MM.1S (cell line): ENCODE data around the gene DVL2.

ENCODE experiments used
- DNase-seq: peaks from one replicate; pipeline ENCODE4 v3.0.0-alpha.2; 2015
- H2AFZ ChIP-seq: fragments of 300-600 bp; sonication (generic); 2 replicates; pipeline ENCODE4 v1.6.0; 2016; ENCODE audit warnings: antibody characterized with exemption, low read length
- H3F3A ChIP-seq: fragments of 300-600 bp; sonication (generic); 2 replicates; pipeline ENCODE4 v1.6.1; 2016; ENCODE audit warnings: mild to moderate bottlenecking, antibody characterized with exemption, low read length, moderate library complexity, mixed read lengths; ENCODE audit not compliant: insufficient read depth
- H3K27ac ChIP-seq: fragments of 300-600 bp; sonication (generic); 2 replicates; pipeline ENCODE4 v1.5.1; 2016; ENCODE audit warnings: mild to moderate bottlenecking, low read length
- H3K27me3 ChIP-seq: fragments of 300-600 bp; sonication (generic); replicated peaks from 2 replicates; pipeline ENCODE4 v1.6.0; 2016; ENCODE audit warnings: low read length; ENCODE audit not compliant: insufficient read depth
- H3K36me3 ChIP-seq: fragments of 300-600 bp; sonication (generic); replicated peaks from 2 replicates; pipeline ENCODE4 v1.6.1; 2016; ENCODE audit warnings: mild to moderate bottlenecking, low read length, mixed read lengths; ENCODE audit not compliant: insufficient read depth
- H3K4me1 ChIP-seq: fragments of 300-600 bp; sonication (generic); 2 replicates; pipeline ENCODE4 v1.6.1; 2016; ENCODE audit warnings: low read length, mixed read lengths
- H3K4me2 ChIP-seq: fragments of 300-600 bp; sonication (generic); 2 replicates; pipeline ENCODE4 v1.6.0; 2016; ENCODE audit warnings: low read depth, low read length
- H3K4me3 ChIP-seq: fragments of 300-600 bp; sonication (generic); 2 replicates; pipeline ENCODE4 v1.5.1; 2016; ENCODE audit warnings: low read length, mixed read lengths
- H3K79me2 ChIP-seq: fragments of 300-600 bp; sonication (generic); 2 replicates; pipeline ENCODE4 v1.6.1; 2016; ENCODE audit warnings: mixed run types, low read length, mixed read lengths
- H3K9ac ChIP-seq: fragments of 300-600 bp; sonication (generic); 2 replicates; pipeline ENCODE4 v1.6.1; 2016; ENCODE audit warnings: low read length, mixed read lengths
- H3K9me2 ChIP-seq: fragments of 300-600 bp; sonication (generic); replicated peaks from 2 replicates; pipeline ENCODE4 v1.6.1; 2016; ENCODE audit warnings: mild to moderate bottlenecking, low read length, mixed read lengths; ENCODE audit not compliant: insufficient read depth
- H3K9me3 ChIP-seq: fragments of 300-600 bp; sonication (generic); replicated peaks from 2 replicates; pipeline ENCODE4 v1.6.1; 2016; ENCODE audit warnings: mild to moderate bottlenecking, low read length, mixed read lengths; ENCODE audit not compliant: insufficient read depth
- H4K20me1 ChIP-seq: fragments of 300-600 bp; sonication (generic); 2 replicates; pipeline ENCODE4 v1.6.1; 2016; ENCODE audit warnings: mild to moderate bottlenecking, low read length, moderate library complexity, mixed read lengths; ENCODE audit not compliant: insufficient read depth
- CTCF ChIP-seq: fragments of 300-600 bp; sonication (generic); IDR thresholded peaks from 2 replicates; pipeline ENCODE4 v1.5.1; 2016; ENCODE audit warnings: antibody characterized with exemption, low read length, mixed read lengths
- EZH2 ChIP-seq: fragments of 300-600 bp; sonication (generic); optimal IDR thresholded peaks from 2 replicates; pipeline ENCODE3; 2017; ENCODE audit warnings: low read depth, mild to moderate bottlenecking, antibody characterized with exemption, low read length, mixed read lengths
- EZH2phosphoT487 ChIP-seq: fragments of 300-600 bp; sonication (generic); IDR thresholded peaks from 2 replicates; pipeline ENCODE4 v1.6.1; 2018; ENCODE audit warnings: antibody characterized with exemption, low read length

The DVL2 gene

GRCh38 chr17:7234083-7234951 is at the start of gene DVL2:
Gene DVL2 (minus strand): TSS chr17:7234517. CDS start chr17:7234262, 255 bp downstream.
- no peaks in the 10 kb centered on the region for H3K9me2 ChIP-seq
- H3K9me3 ChIP-seq = no peaks in the 10 kb centered on the region
- peak within 1 kb of the TSS; percentile 86 for H2AFZ ChIP-seq
- H3K36me3 ChIP-seq = no peaks in the 10 kb centered on the region; the same call in 1 of the 2 replicates
- H3K27me3 ChIP-seq = no peaks in the 10 kb centered on the region
- H3K4me3 ChIP-seq = peak within 1 kb of the TSS; percentile 99
- no peaks in the 10 kb centered on the region for H4K20me1 ChIP-seq
- peaks cover 25% of the 10 kb centered on the region for H3F3A ChIP-seq
- DNase-seq = peak; percentile 95
- peak within 1 kb of the TSS; percentile 97 for H3K4me2 ChIP-seq
- peaks cover 19% of the 10 kb centered on the region for H3K4me1 ChIP-seq
- H3K79me2 ChIP-seq = peaks cover 86% of the 10 kb centered on the region
- H3K9ac ChIP-seq = peak within 1 kb of the TSS; percentile 79
- H3K27ac ChIP-seq = peak within 1 kb of the TSS; percentile 46; the same call in 1 of the 2 replicates
- no peak for TF ChIP-seq CTCF
- TF ChIP-seq EZH2 = no peak
- no peak for TF ChIP-seq EZH2phosphoT487

GRCh38 chr17:7283471-7284216 is 49.3 kb upstream of the DVL2 start:
- DNase-seq = no peak
- Histone ChIP-seq H3K9me2 (no peaks in the 10 kb centered on the region), H3K4me1 (peaks cover 10% of the 10 kb centered on the region), H3K27ac (no peak overlapping the region), H3K79me2 (no peaks in the 10 kb centered on the region), H3K4me3 (no peak overlapping the region), H3K9me3 (no peaks in the 10 kb centered on the region), H4K20me1 (no peaks in the 10 kb centered on the region), H3K9ac (no peak overlapping the region), H3K27me3 (peaks cover 85% of the 10 kb centered on the region), H3K4me2 (no peak overlapping the region), H3K36me3 (no peaks in the 10 kb centered on the region), H3F3A (peaks cover 8% of the 10 kb centered on the region), H2AFZ (no peak overlapping the region)
- TF ChIP-seq EZH2 (no peak), EZH2phosphoT487 (no peak), CTCF (no peak)

- Histone ChIP-seq H3K9ac (no peak overlapping the region), H3K4me2 (no peak overlapping the region), H3K79me2 (no peaks in the 10 kb centered on the region), H3K27me3 (peaks cover 78% of the 10 kb centered on the region), H3K4me3 (no peak overlapping the region), H2AFZ (no peak overlapping the region), H3K27ac (no peak overlapping the region), H3K36me3 (no peaks in the 10 kb centered on the region), H3K4me1 (peaks cover 10% of the 10 kb centered on the region), H3K9me3 (no peaks in the 10 kb centered on the region), H4K20me1 (no peaks in the 10 kb centered on the region), H3K9me2 (no peaks in the 10 kb centered on the region), H3F3A (peaks cover 8% of the 10 kb centered on the region)
- TF ChIP-seq CTCF (no peak), EZH2 (no peak), EZH2phosphoT487 (no peak)
- no peak for DNase-seq
Measured at GRCh38 chr17:7282752-7283321, 48.5 kb upstream of the DVL2 start.
